Measurements from ENCODE around the gene PCGF1.

DNA sequence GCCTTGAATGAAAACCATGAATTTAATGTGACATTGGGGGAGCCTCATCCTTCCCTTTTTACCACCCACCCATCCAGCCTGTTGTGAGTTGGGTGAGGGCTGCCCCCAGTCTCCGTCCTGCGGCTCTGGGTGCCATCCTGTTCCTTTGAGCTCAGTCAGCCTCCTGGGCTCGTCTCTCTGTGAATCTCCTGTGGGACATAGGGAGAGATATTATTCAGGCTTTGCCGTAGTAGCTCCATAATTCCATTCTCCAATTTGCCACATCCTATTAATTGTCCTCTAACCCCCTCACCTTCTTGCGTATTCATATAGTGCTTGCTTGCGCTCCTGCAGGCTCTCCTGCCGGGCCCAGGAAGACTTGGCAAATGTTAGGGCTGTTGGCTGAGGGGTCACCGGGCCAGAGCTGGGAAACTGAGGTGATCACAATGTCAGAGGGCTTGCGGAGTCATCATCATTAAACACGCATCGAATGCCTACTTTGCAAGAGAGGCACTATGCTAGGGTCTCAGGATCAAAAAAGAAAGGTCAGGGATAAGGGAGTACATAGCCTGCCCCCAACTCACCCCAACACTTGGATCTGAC is 19.2 kb upstream of the PCGF1 start:
- TF ChIP-seq, protein P1, sequence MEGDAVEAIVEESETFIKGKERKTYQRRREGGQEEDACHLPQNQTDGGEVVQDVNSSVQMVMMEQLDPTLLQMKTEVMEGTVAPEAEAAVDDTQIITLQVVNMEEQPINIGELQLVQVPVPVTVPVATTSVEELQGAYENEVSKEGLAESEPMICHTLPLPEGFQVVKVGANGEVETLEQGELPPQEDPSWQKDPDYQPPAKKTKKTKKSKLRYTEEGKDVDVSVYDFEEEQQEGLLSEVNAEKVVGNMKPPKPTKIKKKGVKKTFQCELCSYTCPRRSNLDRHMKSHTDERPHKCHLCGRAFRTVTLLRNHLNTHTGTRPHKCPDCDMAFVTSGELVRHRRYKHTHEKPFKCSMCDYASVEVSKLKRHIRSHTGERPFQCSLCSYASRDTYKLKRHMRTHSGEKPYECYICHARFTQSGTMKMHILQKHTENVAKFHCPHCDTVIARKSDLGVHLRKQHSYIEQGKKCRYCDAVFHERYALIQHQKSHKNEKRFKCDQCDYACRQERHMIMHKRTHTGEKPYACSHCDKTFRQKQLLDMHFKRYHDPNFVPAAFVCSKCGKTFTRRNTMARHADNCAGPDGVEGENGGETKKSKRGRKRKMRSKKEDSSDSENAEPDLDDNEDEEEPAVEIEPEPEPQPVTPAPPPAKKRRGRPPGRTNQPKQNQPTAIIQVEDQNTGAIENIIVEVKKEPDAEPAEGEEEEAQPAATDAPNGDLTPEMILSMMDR (conservative IDR thresholded peaks at IDR 0.05; ENCODE audit: low read depth in 2 of 2), result no peak
- TF ChIP-seq, protein P2, sequence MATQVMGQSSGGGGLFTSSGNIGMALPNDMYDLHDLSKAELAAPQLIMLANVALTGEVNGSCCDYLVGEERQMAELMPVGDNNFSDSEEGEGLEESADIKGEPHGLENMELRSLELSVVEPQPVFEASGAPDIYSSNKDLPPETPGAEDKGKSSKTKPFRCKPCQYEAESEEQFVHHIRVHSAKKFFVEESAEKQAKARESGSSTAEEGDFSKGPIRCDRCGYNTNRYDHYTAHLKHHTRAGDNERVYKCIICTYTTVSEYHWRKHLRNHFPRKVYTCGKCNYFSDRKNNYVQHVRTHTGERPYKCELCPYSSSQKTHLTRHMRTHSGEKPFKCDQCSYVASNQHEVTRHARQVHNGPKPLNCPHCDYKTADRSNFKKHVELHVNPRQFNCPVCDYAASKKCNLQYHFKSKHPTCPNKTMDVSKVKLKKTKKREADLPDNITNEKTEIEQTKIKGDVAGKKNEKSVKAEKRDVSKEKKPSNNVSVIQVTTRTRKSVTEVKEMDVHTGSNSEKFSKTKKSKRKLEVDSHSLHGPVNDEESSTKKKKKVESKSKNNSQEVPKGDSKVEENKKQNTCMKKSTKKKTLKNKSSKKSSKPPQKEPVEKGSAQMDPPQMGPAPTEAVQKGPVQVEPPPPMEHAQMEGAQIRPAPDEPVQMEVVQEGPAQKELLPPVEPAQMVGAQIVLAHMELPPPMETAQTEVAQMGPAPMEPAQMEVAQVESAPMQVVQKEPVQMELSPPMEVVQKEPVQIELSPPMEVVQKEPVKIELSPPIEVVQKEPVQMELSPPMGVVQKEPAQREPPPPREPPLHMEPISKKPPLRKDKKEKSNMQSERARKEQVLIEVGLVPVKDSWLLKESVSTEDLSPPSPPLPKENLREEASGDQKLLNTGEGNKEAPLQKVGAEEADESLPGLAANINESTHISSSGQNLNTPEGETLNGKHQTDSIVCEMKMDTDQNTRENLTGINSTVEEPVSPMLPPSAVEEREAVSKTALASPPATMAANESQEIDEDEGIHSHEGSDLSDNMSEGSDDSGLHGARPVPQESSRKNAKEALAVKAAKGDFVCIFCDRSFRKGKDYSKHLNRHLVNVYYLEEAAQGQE (IDR thresholded peaks at IDR 0.05; ENCODE audit: unreplicated experiment), result no peak
- TF ChIP-seq EZH2phosphoT487 (IDR thresholded peaks at IDR 0.05; ENCODE audit: unreplicated experiment) (no peak), ZNF114 (CRISPR knock-in tag; IDR thresholded peaks at IDR 0.05) (no peak), EZH2 (IDR thresholded peaks at IDR 0.05; ENCODE audit: low read depth, unreplicated experiment) (no peak), POLR2AphosphoS5 (IDR thresholded peaks at IDR 0.05; ENCODE audit: low read depth) (no peak)
- TF ChIP-seq, protein P3, sequence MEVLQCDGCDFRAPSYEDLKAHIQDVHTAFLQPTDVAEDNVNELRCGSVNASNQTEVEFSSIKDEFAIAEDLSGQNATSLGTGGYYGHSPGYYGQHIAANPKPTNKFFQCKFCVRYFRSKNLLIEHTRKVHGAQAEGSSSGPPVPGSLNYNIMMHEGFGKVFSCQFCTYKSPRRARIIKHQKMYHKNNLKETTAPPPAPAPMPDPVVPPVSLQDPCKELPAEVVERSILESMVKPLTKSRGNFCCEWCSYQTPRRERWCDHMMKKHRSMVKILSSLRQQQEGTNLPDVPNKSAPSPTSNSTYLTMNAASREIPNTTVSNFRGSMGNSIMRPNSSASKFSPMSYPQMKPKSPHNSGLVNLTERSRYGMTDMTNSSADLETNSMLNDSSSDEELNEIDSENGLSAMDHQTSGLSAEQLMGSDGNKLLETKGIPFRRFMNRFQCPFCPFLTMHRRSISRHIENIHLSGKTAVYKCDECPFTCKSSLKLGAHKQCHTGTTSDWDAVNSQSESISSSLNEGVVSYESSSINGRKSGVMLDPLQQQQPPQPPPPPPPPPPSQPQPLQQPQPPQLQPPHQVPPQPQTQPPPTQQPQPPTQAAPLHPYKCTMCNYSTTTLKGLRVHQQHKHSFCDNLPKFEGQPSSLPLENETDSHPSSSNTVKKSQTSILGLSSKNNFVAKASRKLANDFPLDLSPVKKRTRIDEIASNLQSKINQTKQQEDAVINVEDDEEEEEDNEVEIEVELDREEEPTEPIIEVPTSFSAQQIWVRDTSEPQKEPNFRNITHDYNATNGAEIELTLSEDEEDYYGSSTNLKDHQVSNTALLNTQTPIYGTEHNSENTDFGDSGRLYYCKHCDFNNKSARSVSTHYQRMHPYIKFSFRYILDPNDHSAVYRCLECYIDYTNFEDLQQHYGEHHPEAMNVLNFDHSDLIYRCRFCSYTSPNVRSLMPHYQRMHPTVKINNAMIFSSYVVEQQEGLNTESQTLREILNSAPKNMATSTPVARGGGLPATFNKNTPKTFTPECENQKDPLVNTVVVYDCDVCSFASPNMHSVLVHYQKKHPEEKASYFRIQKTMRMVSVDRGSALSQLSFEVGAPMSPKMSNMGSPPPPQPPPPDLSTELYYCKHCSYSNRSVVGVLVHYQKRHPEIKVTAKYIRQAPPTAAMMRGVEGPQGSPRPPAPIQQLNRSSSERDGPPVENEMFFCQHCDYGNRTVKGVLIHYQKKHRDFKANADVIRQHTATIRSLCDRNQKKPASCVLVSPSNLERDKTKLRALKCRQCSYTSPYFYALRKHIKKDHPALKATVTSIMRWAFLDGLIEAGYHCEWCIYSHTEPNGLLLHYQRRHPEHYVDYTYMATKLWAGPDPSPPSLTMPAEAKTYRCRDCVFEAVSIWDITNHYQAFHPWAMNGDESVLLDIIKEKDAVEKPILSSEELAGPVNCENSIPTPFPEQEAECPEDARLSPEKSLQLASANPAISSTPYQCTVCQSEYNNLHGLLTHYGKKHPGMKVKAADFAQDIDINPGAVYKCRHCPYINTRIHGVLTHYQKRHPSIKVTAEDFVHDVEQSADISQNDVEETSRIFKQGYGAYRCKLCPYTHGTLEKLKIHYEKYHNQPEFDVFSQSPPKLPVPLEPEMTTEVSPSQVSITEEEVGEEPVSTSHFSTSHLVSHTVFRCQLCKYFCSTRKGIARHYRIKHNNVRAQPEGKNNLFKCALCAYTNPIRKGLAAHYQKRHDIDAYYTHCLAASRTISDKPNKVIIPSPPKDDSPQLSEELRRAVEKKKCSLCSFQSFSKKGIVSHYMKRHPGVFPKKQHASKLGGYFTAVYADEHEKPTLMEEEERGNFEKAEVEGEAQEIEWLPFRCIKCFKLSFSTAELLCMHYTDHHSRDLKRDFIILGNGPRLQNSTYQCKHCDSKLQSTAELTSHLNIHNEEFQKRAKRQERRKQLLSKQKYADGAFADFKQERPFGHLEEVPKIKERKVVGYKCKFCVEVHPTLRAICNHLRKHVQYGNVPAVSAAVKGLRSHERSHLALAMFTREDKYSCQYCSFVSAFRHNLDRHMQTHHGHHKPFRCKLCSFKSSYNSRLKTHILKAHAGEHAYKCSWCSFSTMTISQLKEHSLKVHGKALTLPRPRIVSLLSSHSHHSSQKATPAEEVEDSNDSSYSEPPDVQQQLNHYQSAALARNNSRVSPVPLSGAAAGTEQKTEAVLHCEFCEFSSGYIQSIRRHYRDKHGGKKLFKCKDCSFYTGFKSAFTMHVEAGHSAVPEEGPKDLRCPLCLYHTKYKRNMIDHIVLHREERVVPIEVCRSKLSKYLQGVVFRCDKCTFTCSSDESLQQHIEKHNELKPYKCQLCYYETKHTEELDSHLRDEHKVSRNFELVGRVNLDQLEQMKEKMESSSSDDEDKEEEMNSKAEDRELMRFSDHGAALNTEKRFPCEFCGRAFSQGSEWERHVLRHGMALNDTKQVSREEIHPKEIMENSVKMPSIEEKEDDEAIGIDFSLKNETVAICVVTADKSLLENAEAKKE (CRISPR knock-in tag; IDR thresholded peaks at IDR 0.05), result no peak
